ENCODE measurements around the gene PIEZO1. TPM values are rescaled to one million over a fixed set of nuclear protein-coding genes. Genes with fewer than 3 reads are reported as not detected.
A peak's percentile ranks its signal among the peaks of the same experiment; 100 is the strongest.

The PIEZO1 gene
- total RNA-seq, 1 donor from 2014 or later, result 196 TPM

GRCh38 chr16:88767546-88768070, 17.4 kb downstream of the PIEZO1 start:
- Histone ChIP-seq H3K27ac (peak overlapping the region; percentile 80), H3K27me3 (no peaks in the 10 kb centered on the region), H3K36me3 (no peaks in the 10 kb centered on the region), H3K4me1 (peaks cover 87% of the 10 kb centered on the region), H3K9me3 (no peaks in the 10 kb centered on the region), H3K4me3 (no peak overlapping the region)
- no peak for TF ChIP-seq CTCF (IDR thresholded peaks at IDR 0.05)
- no peak for DNase-seq
- intact Hi-C loops (cut with DNase I), result no loop called here
- ATAC-seq, result no peak

- intact Hi-C loops (cut with DNase I), result no loop called here
- no peaks in the 10 kb centered on the region for H3K27me3 ChIP-seq
- no peaks in the 10 kb centered on the region for H3K36me3 ChIP-seq
- H3K4me1 ChIP-seq, result peaks cover 88% of the 10 kb centered on the region
- no peak for TF ChIP-seq CTCF (IDR thresholded peaks at IDR 0.05)
- ATAC-seq, result no peak
- H3K9me3 ChIP-seq, result no peaks in the 10 kb centered on the region
- no peak overlapping the region for H3K4me3 ChIP-seq
- DNase-seq, result no peak
- peak overlapping the region; percentile 5 for H3K27ac ChIP-seq
These were observed 18.0 kb downstream of the PIEZO1 start for GRCh38 chr16:88766975-88767374.

DNA sequence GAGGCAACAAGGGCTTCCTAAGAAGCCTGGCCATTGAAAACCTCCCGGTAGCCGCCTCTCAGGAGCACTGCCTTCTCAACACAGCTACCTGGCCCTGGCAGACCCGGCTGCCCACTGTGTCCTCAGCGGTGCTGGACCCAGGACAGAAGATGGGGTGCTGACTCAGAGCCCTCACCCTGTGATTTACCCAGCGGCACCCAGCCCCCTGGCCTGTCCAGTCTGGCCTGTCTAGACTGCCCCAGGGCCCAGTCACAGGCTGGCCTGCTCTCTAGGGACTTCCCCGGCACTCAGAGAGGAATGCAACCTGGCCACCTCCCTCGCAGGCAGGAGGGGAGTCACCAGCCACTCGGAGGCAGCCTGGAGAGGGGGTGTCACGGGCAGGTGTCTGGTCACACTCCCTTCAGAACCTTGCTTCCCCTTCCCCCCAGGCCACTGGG, 20.1 kb downstream of the PIEZO1 start:
- TF ChIP-seq CTCF (IDR thresholded peaks at IDR 0.05), result no peak
- DNase-seq, result peak; percentile 90
- Histone ChIP-seq H3K27me3 (no peaks in the 10 kb centered on the region), H3K36me3 (no peaks in the 10 kb centered on the region), H3K4me3 (no peak overlapping the region), H3K4me1 (peaks cover 84% of the 10 kb centered on the region), H3K9me3 (no peaks in the 10 kb centered on the region), H3K27ac (peak overlapping the region; percentile 9)
- intact Hi-C loops (cut with DNase I), result no loop called here
- peak; percentile 77 for ATAC-seq

GRCh38 chr16:88764080-88764479, 20.9 kb downstream of the PIEZO1 start:
- Histone ChIP-seq H3K27me3 (no peaks in the 10 kb centered on the region), H3K4me3 (no peak overlapping the region), H3K27ac (peak overlapping the region; percentile 13), H3K36me3 (no peaks in the 10 kb centered on the region), H3K9me3 (no peaks in the 10 kb centered on the region), H3K4me1 (peaks cover 84% of the 10 kb centered on the region)
- intact Hi-C loops (cut with DNase I), result no loop called here
- DNase-seq (no peak), ATAC-seq (no peak)
- no peak for TF ChIP-seq CTCF (IDR thresholded peaks at IDR 0.05)

DNA sequence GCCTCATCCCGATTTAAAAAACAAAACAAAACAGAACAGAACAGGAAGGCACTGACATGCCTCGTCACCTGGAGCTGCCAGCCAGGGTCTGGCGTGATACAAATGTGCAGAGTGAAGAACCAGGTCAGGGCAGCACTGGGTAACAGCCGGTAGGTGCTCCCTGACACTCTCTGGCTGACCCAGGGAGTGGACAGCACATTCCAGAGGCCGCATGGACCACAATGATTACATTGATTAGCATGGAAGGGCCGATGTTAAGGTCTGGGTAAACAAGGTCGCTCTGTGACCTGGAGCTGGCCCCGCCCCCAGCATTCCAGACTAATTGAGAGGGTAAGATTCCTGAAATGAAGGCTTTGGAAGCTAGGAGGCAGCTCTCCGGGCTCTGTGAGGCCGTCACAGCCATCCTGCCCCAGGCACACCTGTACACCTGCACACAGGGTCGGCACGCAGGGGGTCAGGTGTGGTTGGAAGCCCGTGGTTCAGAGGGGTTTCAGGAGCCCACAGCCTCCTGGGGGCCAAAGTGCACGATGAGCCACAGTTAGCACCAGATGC, 21.4 kb downstream of the PIEZO1 start:
- ATAC-seq (peak; percentile 45), DNase-seq (peak; percentile 82)
- no peaks in the 10 kb centered on the region for H3K27me3 ChIP-seq
- TF ChIP-seq CTCF (IDR thresholded peaks at IDR 0.05), result peak; percentile 3
- intact Hi-C loops (cut with DNase I), result no loop called here
- no peaks in the 10 kb centered on the region for H3K36me3 ChIP-seq
- H3K4me3 ChIP-seq, result no peak overlapping the region
- H3K4me1 ChIP-seq, result peaks cover 84% of the 10 kb centered on the region
- peak overlapping the region; percentile 13 for H3K27ac ChIP-seq
- H3K9me3 ChIP-seq, result no peaks in the 10 kb centered on the region
